Keratinocyte (primary cell): ENCODE measurements around the gene CCN6.

Experiments used
- EZH2 ChIP-seq: IDR thresholded peaks from one replicate; pipeline ENCODE4 v1.6.1; 2012; ENCODE audit warnings: inconsistent platforms, mild to moderate bottlenecking, low read length, moderate library complexity
- TF ChIP-seq, protein P1 (sequence below), 3 experiments: IDR thresholded peaks in 1 of 3; conservative IDR thresholded peaks in 1 of 3; optimal IDR thresholded peaks in 1 of 3; 2 replicates in 2 of 3; 3 replicates in 1 of 3; pipeline versions ENCODE3 to v1.5.1; 2011; ENCODE audit warnings: low read length in 3 of 3, mild to moderate bottlenecking in 3 of 3, moderate library complexity in 2 of 3, control low read depth in 1 of 3, inconsistent platforms in 1 of 3; ENCODE audit not compliant: insufficient read depth in 2 of 3; ENCODE audit errors: extremely low read depth in 1 of 3

- TF ChIP-seq, protein P1, sequence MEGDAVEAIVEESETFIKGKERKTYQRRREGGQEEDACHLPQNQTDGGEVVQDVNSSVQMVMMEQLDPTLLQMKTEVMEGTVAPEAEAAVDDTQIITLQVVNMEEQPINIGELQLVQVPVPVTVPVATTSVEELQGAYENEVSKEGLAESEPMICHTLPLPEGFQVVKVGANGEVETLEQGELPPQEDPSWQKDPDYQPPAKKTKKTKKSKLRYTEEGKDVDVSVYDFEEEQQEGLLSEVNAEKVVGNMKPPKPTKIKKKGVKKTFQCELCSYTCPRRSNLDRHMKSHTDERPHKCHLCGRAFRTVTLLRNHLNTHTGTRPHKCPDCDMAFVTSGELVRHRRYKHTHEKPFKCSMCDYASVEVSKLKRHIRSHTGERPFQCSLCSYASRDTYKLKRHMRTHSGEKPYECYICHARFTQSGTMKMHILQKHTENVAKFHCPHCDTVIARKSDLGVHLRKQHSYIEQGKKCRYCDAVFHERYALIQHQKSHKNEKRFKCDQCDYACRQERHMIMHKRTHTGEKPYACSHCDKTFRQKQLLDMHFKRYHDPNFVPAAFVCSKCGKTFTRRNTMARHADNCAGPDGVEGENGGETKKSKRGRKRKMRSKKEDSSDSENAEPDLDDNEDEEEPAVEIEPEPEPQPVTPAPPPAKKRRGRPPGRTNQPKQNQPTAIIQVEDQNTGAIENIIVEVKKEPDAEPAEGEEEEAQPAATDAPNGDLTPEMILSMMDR (optimal IDR thresholded peaks at IDR 0.05 in 1 of 3, IDR thresholded peaks at IDR 0.05 in 1 of 3, conservative IDR thresholded peaks at IDR 0.05 in 1 of 3; ENCODE audit: extremely low read depth in 1 of 3, insufficient read depth in 2 of 3, low read length in 3 of 3): peak in 2 of 3 experiments; percentile 33 to 56
- TF ChIP-seq EZH2: no peak
These were observed 43.6 kb upstream of the CCN6 start for GRCh38 chr6:112010328-112010727.
